Activated naive CD4-positive, alpha-beta T cell (primary cell): ENCODE data around the gene KDM2B.
A peak's percentile ranks its signal among the peaks of the same experiment; 100 is the strongest.

Experiments
- DNase-seq, 4 experiments: peaks; one replicate each; lab custom pipeline; 2025; lab: John Stamatoyannopoulos, UW

Gene KDM2B

GRCh38 chr12:121430833-121431415 is 149.9 kb downstream of the KDM2B start:
- DNase-seq = no peak

GRCh38 chr12:121428883-121429282 is 151.9 kb downstream of the KDM2B start:
- no peak for DNase-seq

- no peak for DNase-seq
These were observed 153.2 kb downstream of the KDM2B start for GRCh38 chr12:121427556-121428050.

- DNase-seq = no peak
These were observed 156.2 kb downstream of the KDM2B start for GRCh38 chr12:121424624-121424975.

- no peak for DNase-seq
These were observed 156.9 kb downstream of the KDM2B start for GRCh38 chr12:121423682-121424623.

GRCh38 chr12:121423253-121423652 is 157.6 kb downstream of the KDM2B start:
- DNase-seq = no peak

GRCh38 chr12:121420109-121420508 is 160.7 kb downstream of the KDM2B start:
- no peak for DNase-seq

GRCh38 chr12:121417847-121418246 is 163.0 kb downstream of the KDM2B start:
- DNase-seq = no peak

GRCh38 chr12:121413917-121414316 is 166.9 kb downstream of the KDM2B start:
- DNase-seq = no peak

GRCh38 chr12:121405211-121405610 is 175.6 kb downstream of the KDM2B start:
- no peak for DNase-seq

GRCh38 chr12:121404734-121405133 is 176.1 kb downstream of the KDM2B start:
- no peak for DNase-seq

GRCh38 chr12:121403721-121404120 is 177.1 kb downstream of the KDM2B start:
- no peak for DNase-seq

- DNase-seq = peak in 3 of 4 experiments; percentile 46 to 62 (median 48)
These were observed 180.3 kb downstream of the KDM2B start for GRCh38 chr12:121400332-121401139.

- peak; percentile 86 to 96 (median 92) for DNase-seq
These were observed 181.2 kb downstream of the KDM2B start, which contains the start of gene RNF34 for GRCh38 chr12:121399391-121400331. Gene RNF34 (plus strand): TSS chr12:121400118. CDS start chr12:121400213, 95 bp downstream.

- DNase-seq = no peak
These were observed 182.5 kb downstream of the KDM2B start for GRCh38 chr12:121398355-121398754.

- DNase-seq = no peak
These were observed 183.3 kb downstream of the KDM2B start for GRCh38 chr12:121397521-121397920.

GRCh38 chr12:121392325-121392716 is 188.5 kb downstream of the KDM2B start:
- DNase-seq = no peak

- DNase-seq = no peak
These were observed 189.1 kb downstream of the KDM2B start for GRCh38 chr12:121391619-121392324.

- DNase-seq = no peak
These were observed 190.0 kb downstream of the KDM2B start for GRCh38 chr12:121390856-121391255.

GRCh38 chr12:121388421-121388981 is 192.3 kb downstream of the KDM2B start:
- DNase-seq = no peak
